Neural progenitor cell (in vitro differentiated cells): Measurements from ENCODE around the gene GDE1. TPM values are rescaled to one million over a fixed set of nuclear protein-coding genes. Genes with fewer than 3 reads are reported as not detected.

Source experiments
- DNase-seq: peaks from one replicate; pipeline ENCODE4 v3.0.0-alpha.2; 2016; ENCODE audit warnings: low spot score
- H2AFZ ChIP-seq: fragments of 200-600 bp; sonication (generic); replicated peaks from 2 replicates; pipeline ENCODE4 v1.6.1; 2016; ENCODE audit warnings: antibody characterized with exemption
- H3F3A ChIP-seq: fragments of 200-600 bp; sonication (generic); 2 replicates; pipeline ENCODE4 v1.6.1; 2016; ENCODE audit warnings: antibody characterized with exemption, low read depth
- H3K27ac ChIP-seq: fragments of 200-600 bp; sonication (generic); 2 replicates; pipeline ENCODE4 v1.5.1; 2016; ENCODE audit warnings: mild to moderate bottlenecking
- H3K27me3 ChIP-seq: fragments of 200-600 bp; sonication (generic); 2 replicates; pipeline ENCODE4 v1.6.1; 2016; ENCODE audit warnings: mild to moderate bottlenecking, moderate library complexity
- H3K36me3 ChIP-seq: fragments of 200-600 bp; sonication (generic); 2 replicates; pipeline ENCODE4 v1.5.1; 2016
- H3K4me1 ChIP-seq: fragments of 200-600 bp; sonication (generic); 2 replicates; pipeline ENCODE4 v1.6.1; 2016; ENCODE audit warnings: mixed run types
- H3K4me2 ChIP-seq: fragments of 200-600 bp; sonication (generic); 2 replicates; pipeline ENCODE4 v1.6.1; 2016
- H3K4me3 ChIP-seq: fragments of 200-600 bp; sonication (generic); 2 replicates; pipeline ENCODE4 v1.5.1; 2016
- H3K79me2 ChIP-seq: fragments of 200-600 bp; sonication (generic); 2 replicates; pipeline ENCODE4 v1.6.1; 2016; ENCODE audit warnings: low read depth
- H3K9ac ChIP-seq: fragments of 200-600 bp; sonication (generic); 2 replicates; pipeline ENCODE4 v1.6.1; 2016
- H3K9me3 ChIP-seq: fragments of 200-600 bp; sonication (generic); 2 replicates; pipeline ENCODE4 v1.5.1; 2016; ENCODE audit warnings: low read depth
- H4K20me1 ChIP-seq: fragments of 200-600 bp; sonication (generic); 2 replicates; pipeline ENCODE4 v1.6.1; 2016; ENCODE audit warnings: low read depth
- H3K27ac Mint-ChIP-seq: 3 replicates; pipeline ENCODE4 v1.8.0; 2021; ENCODE audit warnings: mixed read lengths
- H3K27me3 Mint-ChIP-seq: 2 replicates; pipeline ENCODE4 v1.8.0; 2022; ENCODE audit warnings: low read depth, mild to moderate bottlenecking, inconsistent platforms, moderate library complexity, mixed read lengths; ENCODE audit not compliant: insufficient read depth
- H3K36me3 Mint-ChIP-seq: 3 replicates; pipeline ENCODE4 v1.8.0; 2021; ENCODE audit warnings: mixed read lengths
- H3K4me1 Mint-ChIP-seq: 3 replicates; pipeline ENCODE4 v1.8.0; 2021; ENCODE audit warnings: mixed read lengths
- H3K4me3 Mint-ChIP-seq: 3 replicates; pipeline ENCODE4 v1.8.0; 2021; ENCODE audit warnings: mild to moderate bottlenecking, moderate library complexity, mixed read lengths
- H3K9me3 Mint-ChIP-seq: 3 replicates; pipeline ENCODE4 v1.8.0; 2020; ENCODE audit warnings: mixed read lengths
- EZH2 ChIP-seq: fragments of 200-600 bp; sonication (generic); IDR thresholded peaks from 2 replicates; pipeline ENCODE4 v1.6.1; 2017; ENCODE audit warnings: antibody characterized with exemption, mild to moderate bottlenecking, moderate library complexity
- EZH2phosphoT487 ChIP-seq: fragments of 200-600 bp; sonication (generic); IDR thresholded peaks from 2 replicates; pipeline ENCODE4 v1.6.1; 2017; ENCODE audit warnings: antibody characterized with exemption
- total RNA-seq: library from RNA; depleted of rRNA; stranded (reverse); fragments of >200 nt; gene quantifications from 2 replicates; pipeline ENCODE4 v1.2.3, GENCODE V29; 2015; ENCODE audit warnings: low replicate concordance
- TF ChIP-seq, protein P1 (sequence below): fragments of 200-600 bp; sonication (generic); IDR thresholded peaks from 2 replicates; pipeline ENCODE4 v1.5.1; 2017; ENCODE audit warnings: antibody characterized with exemption, mild to moderate bottlenecking

Gene GDE1, protein sequence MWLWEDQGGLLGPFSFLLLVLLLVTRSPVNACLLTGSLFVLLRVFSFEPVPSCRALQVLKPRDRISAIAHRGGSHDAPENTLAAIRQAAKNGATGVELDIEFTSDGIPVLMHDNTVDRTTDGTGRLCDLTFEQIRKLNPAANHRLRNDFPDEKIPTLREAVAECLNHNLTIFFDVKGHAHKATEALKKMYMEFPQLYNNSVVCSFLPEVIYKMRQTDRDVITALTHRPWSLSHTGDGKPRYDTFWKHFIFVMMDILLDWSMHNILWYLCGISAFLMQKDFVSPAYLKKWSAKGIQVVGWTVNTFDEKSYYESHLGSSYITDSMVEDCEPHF
- 43.0 and 43.4 TPM in 2 replicates for total RNA-seq

DNA sequence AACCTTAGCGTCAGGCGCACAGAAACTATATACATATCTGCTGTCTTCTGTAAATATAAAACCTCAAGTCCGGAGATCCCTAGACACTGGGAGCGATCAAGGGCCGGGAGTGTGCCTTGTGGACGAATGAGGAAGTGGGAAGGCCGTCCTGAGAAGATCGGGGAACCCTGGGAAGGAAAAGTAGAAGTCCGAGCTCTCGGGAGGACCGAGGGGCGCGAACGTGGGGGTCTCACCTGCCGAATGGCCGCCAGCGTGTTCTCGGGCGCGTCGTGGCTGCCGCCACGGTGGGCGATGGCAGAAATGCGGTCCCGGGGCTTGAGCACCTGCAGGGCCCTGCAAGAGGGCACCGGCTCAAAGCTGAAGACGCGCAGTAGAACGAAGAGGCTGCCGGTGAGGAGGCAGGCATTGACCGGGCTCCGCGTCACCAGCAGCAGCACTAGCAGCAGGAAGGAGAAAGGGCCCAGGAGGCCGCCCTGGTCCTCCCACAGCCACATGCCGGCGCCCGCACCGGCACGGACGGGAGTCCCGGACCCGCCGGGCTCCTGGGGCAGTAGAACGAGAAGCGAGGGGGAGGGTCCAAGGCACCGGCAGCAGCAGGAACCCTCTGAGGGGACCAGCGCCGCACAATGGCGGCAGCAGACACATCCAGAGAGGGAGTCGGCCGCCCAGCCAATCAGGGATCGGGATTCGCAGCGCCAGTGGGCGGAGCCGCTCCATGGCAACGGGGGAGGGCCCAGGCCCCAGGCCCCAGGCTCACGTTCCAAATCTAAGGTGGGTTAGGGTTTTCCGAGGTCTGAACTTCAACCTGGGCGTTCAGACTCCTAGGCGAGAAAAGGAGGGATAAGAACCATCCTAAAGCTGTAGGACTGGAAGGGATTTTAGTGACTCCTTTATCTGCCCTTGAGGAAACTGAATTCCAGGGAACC is at the start of gene GDE1:
Gene GDE1, minus strand, starts transcription at position 628 of the 926 bp plus-strand sequence. Its CDS starts 134 bp downstream, at position 494.
- Mint-ChIP-seq H3K27ac (peak within 1 kb of the TSS; percentile 81), H3K9me3 (no peaks in the 10 kb centered on the region), H3K36me3 (peaks cover 7% of the 10 kb centered on the region), H3K27me3 (no peaks in the 10 kb centered on the region), H3K4me1 (peaks cover 49% of the 10 kb centered on the region), H3K4me3 (peak within 1 kb of the TSS; percentile 99)
- Histone ChIP-seq H2AFZ (peak within 1 kb of the TSS; percentile 82), H4K20me1 (no peaks in the 10 kb centered on the region), H3F3A (peaks cover 11% of the 10 kb centered on the region), H3K4me2 (peak within 1 kb of the TSS; percentile 92), H3K79me2 (peaks cover 71% of the 10 kb centered on the region), H3K36me3 (no peaks in the 10 kb centered on the region), H3K4me1 (peaks cover 20% of the 10 kb centered on the region), H3K27me3 (no peaks in the 10 kb centered on the region), H3K4me3 (peak within 1 kb of the TSS; percentile 80), H3K9me3 (no peaks in the 10 kb centered on the region), H3K9ac (peak within 1 kb of the TSS; percentile 49), H3K27ac (no peak within 1 kb of the TSS)
- TF ChIP-seq EZH2phosphoT487, result no peak
- TF ChIP-seq, protein P1, sequence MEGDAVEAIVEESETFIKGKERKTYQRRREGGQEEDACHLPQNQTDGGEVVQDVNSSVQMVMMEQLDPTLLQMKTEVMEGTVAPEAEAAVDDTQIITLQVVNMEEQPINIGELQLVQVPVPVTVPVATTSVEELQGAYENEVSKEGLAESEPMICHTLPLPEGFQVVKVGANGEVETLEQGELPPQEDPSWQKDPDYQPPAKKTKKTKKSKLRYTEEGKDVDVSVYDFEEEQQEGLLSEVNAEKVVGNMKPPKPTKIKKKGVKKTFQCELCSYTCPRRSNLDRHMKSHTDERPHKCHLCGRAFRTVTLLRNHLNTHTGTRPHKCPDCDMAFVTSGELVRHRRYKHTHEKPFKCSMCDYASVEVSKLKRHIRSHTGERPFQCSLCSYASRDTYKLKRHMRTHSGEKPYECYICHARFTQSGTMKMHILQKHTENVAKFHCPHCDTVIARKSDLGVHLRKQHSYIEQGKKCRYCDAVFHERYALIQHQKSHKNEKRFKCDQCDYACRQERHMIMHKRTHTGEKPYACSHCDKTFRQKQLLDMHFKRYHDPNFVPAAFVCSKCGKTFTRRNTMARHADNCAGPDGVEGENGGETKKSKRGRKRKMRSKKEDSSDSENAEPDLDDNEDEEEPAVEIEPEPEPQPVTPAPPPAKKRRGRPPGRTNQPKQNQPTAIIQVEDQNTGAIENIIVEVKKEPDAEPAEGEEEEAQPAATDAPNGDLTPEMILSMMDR, result peak; percentile 50
- TF ChIP-seq EZH2, result no peak
- peak; percentile 98 for DNase-seq

DNA sequence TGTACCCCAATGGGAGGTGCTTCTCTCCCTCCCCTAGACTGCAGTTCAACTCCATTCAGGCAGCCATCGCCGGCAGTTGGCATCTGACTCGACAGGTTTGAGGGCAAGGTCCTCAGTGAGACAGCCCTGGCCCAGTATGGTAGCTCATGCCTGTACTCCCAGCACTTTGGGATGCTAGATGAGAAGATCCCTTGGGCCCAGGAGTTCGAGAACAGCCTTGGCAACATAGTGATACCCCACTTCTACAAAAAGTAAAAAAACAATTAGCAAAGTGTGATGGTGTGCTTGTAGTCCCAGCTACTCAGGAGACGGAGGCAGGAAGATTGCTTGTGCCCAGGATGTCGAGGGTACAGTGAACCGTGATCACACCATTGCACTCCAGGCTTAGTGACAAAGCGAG is 45.7 kb upstream of the GDE1 start:
- Mint-ChIP-seq H3K36me3 (peaks cover 13% of the 10 kb centered on the region), H3K4me3 (no peak overlapping the region), H3K27me3 (no peaks in the 10 kb centered on the region), H3K9me3 (peaks cover 6% of the 10 kb centered on the region), H3K27ac (no peak overlapping the region), H3K4me1 (no peaks in the 10 kb centered on the region)
- no peaks in the 10 kb centered on the region for H3K4me1 ChIP-seq
- no peaks in the 10 kb centered on the region for H4K20me1 ChIP-seq
- no peak overlapping the region for H3K27ac ChIP-seq
- TF ChIP-seq EZH2 (no peak), EZH2phosphoT487 (no peak)
- TF ChIP-seq, protein P1, result no peak
- no peak overlapping the region for H3K4me2 ChIP-seq
- H3K27me3 ChIP-seq, result no peaks in the 10 kb centered on the region
- no peak overlapping the region for H2AFZ ChIP-seq
- no peaks in the 10 kb centered on the region for H3K36me3 ChIP-seq
- no peaks in the 10 kb centered on the region for H3F3A ChIP-seq
- H3K9ac ChIP-seq, result no peak overlapping the region
- H3K79me2 ChIP-seq, result peaks cover 3% of the 10 kb centered on the region
- H3K4me3 ChIP-seq, result no peak overlapping the region
- no peaks in the 10 kb centered on the region for H3K9me3 ChIP-seq
- DNase-seq, result no peak

DNA sequence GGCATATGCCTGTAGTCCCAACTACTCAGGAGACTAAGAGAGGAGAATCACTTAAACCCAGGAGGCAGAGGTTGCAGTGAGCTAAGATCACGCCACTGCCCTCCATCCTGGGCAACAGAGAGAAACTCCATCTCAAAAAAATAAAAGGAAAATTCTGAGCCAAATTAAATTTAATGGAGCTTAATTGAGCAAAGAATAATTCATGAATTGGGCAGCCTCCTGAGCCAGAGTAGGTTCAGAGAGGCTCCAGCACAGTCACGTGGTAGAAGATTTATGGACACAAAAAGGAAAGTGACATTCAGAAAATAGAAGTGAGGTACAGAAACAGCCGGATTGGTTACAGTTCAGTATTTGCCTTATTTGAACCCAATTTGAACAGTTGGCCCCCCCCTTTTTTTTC is 44.5 kb upstream of the GDE1 start:
- Histone ChIP-seq H3K27ac (no peak overlapping the region), H4K20me1 (no peaks in the 10 kb centered on the region), H3F3A (no peaks in the 10 kb centered on the region), H3K36me3 (no peaks in the 10 kb centered on the region), H3K79me2 (peaks cover 3% of the 10 kb centered on the region), H3K4me1 (no peaks in the 10 kb centered on the region), H3K4me2 (no peak overlapping the region), H3K9me3 (no peaks in the 10 kb centered on the region), H2AFZ (no peak overlapping the region), H3K4me3 (no peak overlapping the region), H3K9ac (no peak overlapping the region), H3K27me3 (no peaks in the 10 kb centered on the region)
- no peaks in the 10 kb centered on the region for H3K4me1 Mint-ChIP-seq
- H3K27ac Mint-ChIP-seq, result no peak overlapping the region
- H3K4me3 Mint-ChIP-seq, result no peak overlapping the region
- H3K9me3 Mint-ChIP-seq, result peaks cover 6% of the 10 kb centered on the region
- DNase-seq, result no peak
- no peak for TF ChIP-seq EZH2phosphoT487
- TF ChIP-seq, protein P1, result no peak
- no peak for TF ChIP-seq EZH2
- H3K27me3 Mint-ChIP-seq, result no peaks in the 10 kb centered on the region
- H3K36me3 Mint-ChIP-seq, result peaks cover 17% of the 10 kb centered on the region
